K562 (cell line): ENCODE data around the gene USF2. TPM values are rescaled to one million over a fixed set of nuclear protein-coding genes. Genes with fewer than 3 reads are reported as not detected.

ENCODE experiments used
- ARID1B ChIP-seq: fragments of 450-650 bp; IDR thresholded peaks from 2 replicates; pipeline ENCODE4 v1.6.1; 2016; ENCODE audit warnings: antibody characterized with exemption, mild to moderate bottlenecking, inconsistent platforms
- BRF2 ChIP-seq: IDR thresholded peaks from 3 replicates; pipeline ENCODE4 v1.6.1; 2011; ENCODE audit warnings: borderline replicate concordance, mild to moderate bottlenecking; ENCODE audit not compliant: insufficient read length, insufficient read depth
- CHD4 ChIP-seq: fragments of 200-600 bp; sonication (generic); IDR thresholded peaks from 3 replicates; pipeline ENCODE4 v1.6.1; 2012; ENCODE audit warnings: low read depth, mild to moderate bottlenecking, mixed read lengths, low read length, inconsistent platforms; ENCODE audit not compliant: insufficient read depth, insufficient replicate concordance, poor library complexity, severe bottlenecking
- DDX20 ChIP-seq: fragments of 450-650 bp; IDR thresholded peaks from 2 replicates; pipeline ENCODE4 v1.6.1; 2016; ENCODE audit warnings: missing genetic modification characterization, low read depth, mild to moderate bottlenecking, missing compliant biosample characterization, moderate library complexity
- ELF1 ChIP-seq: fragments of 200-800 bp; sonication (Bioruptor generic); IDR thresholded peaks from 2 replicates; pipeline ENCODE4 v1.6.1; 2016; ENCODE audit warnings: missing genetic modification characterization, missing compliant biosample characterization
- HOXB6 ChIP-seq: fragments of 250-450 bp; sonication (Bioruptor Pico); IDR thresholded peaks from 2 replicates; pipeline ENCODE4 v1.5.1; 2022; ENCODE audit warnings: mild to moderate bottlenecking, borderline replicate concordance
- RFX1 ChIP-seq: fragments of 450-650 bp; IDR thresholded peaks from 2 replicates; pipeline ENCODE4 v1.6.1; 2016; ENCODE audit warnings: mild to moderate bottlenecking, moderate library complexity
- RFX7 ChIP-seq: fragments of 250-450 bp; sonication (Bioruptor Pico); IDR thresholded peaks from 2 replicates; pipeline ENCODE4 v1.5.1; 2021; ENCODE audit warnings: mild to moderate bottlenecking
- WHSC1 ChIP-seq: IDR thresholded peaks from one replicate; pipeline ENCODE4 v1.6.1; 2012; ENCODE audit warnings: low read length, control low read depth, inconsistent platforms
- YBX1 ChIP-seq: fragments of 450-650 bp; IDR thresholded peaks from 2 replicates; pipeline ENCODE4 v1.7.1; 2016; ENCODE audit warnings: mild to moderate bottlenecking
- ZNF134 ChIP-seq: fragments of 250-450 bp; sonication (Bioruptor Pico); conservative IDR thresholded peaks from 2 replicates; pipeline ENCODE4 v1.4.0; 2020
- polyA plus RNA-seq, 8 experiments: library from polyadenylated mRNA; depleted of rRNA in 4 of 8; stranded (reverse) in 5 of 8; unstranded in 3 of 8; fragments of >200 nt; fragmentation: Nextera tagmentation in 2 of 8; fragmentation: Illumina TruSeq in 1 of 8; extraction: Ambion mirVana in 2 of 8; extraction: Trizol in 1 of 8; gene quantifications; 2 replicates each; pipeline versions ENCODE4 v1.2.1 to v1.2.3, GENCODE V29; 2011 to 2014; ENCODE audit warnings: inconsistent platforms in 1 of 8, missing spikeins in 1 of 8
- total RNA-seq, 7 experiments: library from RNA; depleted of rRNA in 6 of 7; stranded (reverse); fragments of >200 nt in 6 of 7; fragmentation: Illumina TruSeq in 2 of 7; extraction: Trizol in 2 of 7; gene quantifications; 2 replicates each; pipeline versions ENCODE4 v1.2.1 to v1.2.3, GENCODE V29; 2011 to 2021; ENCODE audit warnings: low replicate concordance in 1 of 7
- TF ChIP-seq, protein P1 (sequence below): fragments of 450-650 bp; IDR thresholded peaks from one replicate; pipeline ENCODE4 v1.6.1; 2018; ENCODE audit warnings: mild to moderate bottlenecking, moderate library complexity; ENCODE audit not compliant: partially characterized antibody
- TF ChIP-seq, protein P2 (sequence below): IDR thresholded peaks from 2 replicates; pipeline ENCODE4 v1.6.1; 2012; ENCODE audit warnings: low read depth, low read length, improper control_type of control experiment, borderline replicate concordance
- TF ChIP-seq, protein P3 (sequence below): sonication (generic); formaldehyde crosslinking; IDR thresholded peaks from 2 replicates; pipeline ENCODE4 v1.5.0; 2020; ENCODE audit warnings: missing genetic modification reagents

Gene USF2
- total and polyA plus RNA-seq, 9 of the 15 experiments (the other 6 are each of a cell fraction or from before 2014, with no cell fraction given): 0.27 to 93.7 (median 58.4) TPM

- TF ChIP-seq, protein P1, sequence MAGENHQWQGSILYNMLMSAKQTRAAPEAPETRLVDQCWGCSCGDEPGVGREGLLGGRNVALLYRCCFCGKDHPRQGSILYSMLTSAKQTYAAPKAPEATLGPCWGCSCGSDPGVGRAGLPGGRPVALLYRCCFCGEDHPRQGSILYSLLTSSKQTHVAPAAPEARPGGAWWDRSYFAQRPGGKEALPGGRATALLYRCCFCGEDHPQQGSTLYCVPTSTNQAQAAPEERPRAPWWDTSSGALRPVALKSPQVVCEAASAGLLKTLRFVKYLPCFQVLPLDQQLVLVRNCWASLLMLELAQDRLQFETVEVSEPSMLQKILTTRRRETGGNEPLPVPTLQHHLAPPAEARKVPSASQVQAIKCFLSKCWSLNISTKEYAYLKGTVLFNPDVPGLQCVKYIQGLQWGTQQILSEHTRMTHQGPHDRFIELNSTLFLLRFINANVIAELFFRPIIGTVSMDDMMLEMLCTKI: no peak
- TF ChIP-seq, protein P2, sequence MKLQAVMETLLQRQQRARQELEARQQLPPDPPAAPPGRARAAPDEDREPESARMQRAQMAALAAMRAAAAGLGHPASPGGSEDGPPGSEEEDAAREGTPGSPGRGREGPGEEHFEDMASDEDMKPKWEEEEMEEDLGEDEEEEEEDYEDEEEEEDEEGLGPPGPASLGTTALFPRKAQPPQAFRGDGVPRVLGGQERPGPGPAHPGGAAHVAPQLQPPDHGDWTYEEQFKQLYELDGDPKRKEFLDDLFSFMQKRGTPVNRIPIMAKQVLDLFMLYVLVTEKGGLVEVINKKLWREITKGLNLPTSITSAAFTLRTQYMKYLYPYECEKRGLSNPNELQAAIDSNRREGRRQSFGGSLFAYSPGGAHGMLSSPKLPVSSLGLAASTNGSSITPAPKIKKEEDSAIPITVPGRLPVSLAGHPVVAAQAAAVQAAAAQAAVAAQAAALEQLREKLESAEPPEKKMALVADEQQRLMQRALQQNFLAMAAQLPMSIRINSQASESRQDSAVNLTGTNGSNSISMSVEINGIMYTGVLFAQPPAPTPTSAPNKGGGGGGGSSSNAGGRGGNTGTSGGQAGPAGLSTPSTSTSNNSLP: no peak
- TF ChIP-seq DDX20 (no peak), CHD4 (no peak), HOXB6 (CRISPR knock-in tag) (no peak), ARID1B (no peak), ELF1 (tag) (no peak), RFX1 (no peak), RFX7 (CRISPR knock-in tag) (no peak), BRF2 (no peak), YBX1 (no peak), WHSC1 (no peak), ZNF134 (CRISPR knock-in tag) (no peak)
- TF ChIP-seq, protein P3, sequence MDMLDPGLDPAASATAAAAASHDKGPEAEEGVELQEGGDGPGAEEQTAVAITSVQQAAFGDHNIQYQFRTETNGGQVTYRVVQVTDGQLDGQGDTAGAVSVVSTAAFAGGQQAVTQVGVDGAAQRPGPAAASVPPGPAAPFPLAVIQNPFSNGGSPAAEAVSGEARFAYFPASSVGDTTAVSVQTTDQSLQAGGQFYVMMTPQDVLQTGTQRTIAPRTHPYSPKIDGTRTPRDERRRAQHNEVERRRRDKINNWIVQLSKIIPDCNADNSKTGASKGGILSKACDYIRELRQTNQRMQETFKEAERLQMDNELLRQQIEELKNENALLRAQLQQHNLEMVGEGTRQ (CRISPR knock-in tag): no peak
These were observed 816 bp downstream of the USF2 start (continued) for GRCh38 chr19:35269438-35270117.
